SK-N-MC (cell line): ENCODE results near the gene HDAC4.

Source experiments
- EZH2 ChIP-seq: fragments of 200-600 bp; sonication (generic); IDR thresholded peaks from one replicate; pipeline ENCODE4 v1.6.1; 2017; ENCODE audit warnings: antibody characterized with exemption
- POLR2AphosphoS5 ChIP-seq: IDR thresholded peaks from 2 replicates; pipeline ENCODE4 v1.6.1; 2012; ENCODE audit warnings: mild to moderate bottlenecking, low read depth, low read length, borderline replicate concordance

DNA sequence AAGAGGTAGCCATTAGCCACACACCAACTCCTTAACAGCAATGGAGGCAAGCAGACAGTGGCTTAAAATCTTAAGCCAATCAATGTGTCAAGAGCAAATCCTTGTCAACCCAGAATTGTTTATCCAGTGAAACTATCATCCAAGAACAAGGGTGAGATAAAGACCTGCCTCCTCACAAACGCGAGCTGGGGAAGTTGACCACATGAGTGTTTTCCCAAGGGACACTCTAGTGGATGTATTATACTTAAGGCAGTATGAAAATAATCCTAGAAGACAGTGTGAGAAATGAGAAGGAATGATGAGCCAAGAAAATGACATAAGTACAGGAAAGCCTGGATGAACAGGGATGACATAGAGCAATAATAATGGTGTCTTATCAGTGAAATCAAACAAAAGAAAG is 343.3 kb downstream of the HDAC4 start:
- no peak for TF ChIP-seq EZH2
- no peak for TF ChIP-seq POLR2AphosphoS5
